Measurements from ENCODE around the gene PHAX.
"Not testable (repeated sequence)": the region's sequence is repeated elsewhere in the genome, so short reads cannot be mapped to it uniquely, and the experiment has no call there.

PHAX gene

GRCh38 chr5:126605525-126605924 is 4.8 kb downstream of the PHAX start:
- DNase-seq, result no peak

DNA sequence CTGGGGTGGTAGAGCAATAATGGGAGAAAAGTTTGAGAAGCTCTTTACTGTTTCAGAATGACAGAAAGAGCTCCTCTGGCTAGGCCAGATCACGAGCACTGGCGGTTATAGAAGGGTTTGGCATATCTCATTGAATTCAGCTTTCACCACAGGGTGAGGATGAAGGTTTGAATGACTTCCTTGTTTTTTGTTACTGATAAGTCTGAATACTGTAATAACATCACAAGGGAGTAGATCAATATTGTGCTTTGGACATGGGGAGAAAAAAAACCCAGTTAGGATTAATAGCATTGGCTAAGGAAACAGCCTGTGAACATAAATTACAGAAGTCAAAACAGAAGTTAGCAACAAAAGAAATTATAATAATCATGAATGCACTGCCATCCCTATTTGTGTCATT is 9.4 kb downstream of the PHAX start:
- no peak for DNase-seq

- no peak for DNase-seq
These were observed 9.9 kb downstream of the PHAX start for GRCh38 chr5:126610616-126611015.

- DNase-seq, result no peak
These were observed 13.3 kb downstream of the PHAX start for GRCh38 chr5:126613941-126614592.

DNA sequence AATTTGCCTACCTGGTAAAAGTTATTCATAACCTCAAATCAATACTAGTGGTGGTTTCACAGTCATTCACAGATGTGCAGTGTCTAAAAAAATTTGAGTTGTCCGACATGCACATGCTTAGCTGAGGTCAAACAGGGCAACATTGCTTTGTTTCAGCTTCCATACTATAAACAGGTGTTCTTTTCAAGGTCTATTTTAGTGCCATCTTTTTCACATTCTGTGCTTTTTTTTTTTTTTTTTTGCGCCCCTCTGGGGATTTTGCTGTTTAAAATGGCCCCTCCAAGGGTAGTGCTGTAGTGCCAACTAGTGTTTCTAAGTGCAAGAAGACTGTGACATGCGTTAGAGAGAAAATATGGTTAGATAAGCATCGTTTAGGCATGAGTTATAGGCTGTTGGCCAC is 14.5 kb downstream of the PHAX start:
- DNase-seq, result no peak

GRCh38 chr5:126617603-126618002 is 16.9 kb downstream of the PHAX start:
- DNase-seq, result not testable (repeated sequence)

DNA sequence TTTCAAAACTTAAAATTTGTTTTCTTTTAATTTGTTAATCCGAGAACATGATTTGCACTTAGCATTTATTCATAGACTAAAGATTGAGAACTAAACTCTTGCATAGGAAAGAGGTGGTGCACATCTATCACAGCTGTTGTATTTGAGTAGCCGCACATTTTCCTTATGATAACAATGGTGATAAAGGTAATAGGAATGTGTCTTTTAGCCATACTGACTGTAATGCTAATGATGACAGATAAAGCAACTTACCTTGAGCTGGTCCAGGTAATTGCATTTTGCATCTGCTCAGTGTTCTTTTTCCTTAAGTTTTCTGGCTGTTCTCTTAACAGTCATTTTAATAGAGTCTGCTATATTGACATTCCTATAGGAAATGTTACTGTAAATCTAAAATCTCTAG is 19.0 kb downstream of the PHAX start:
- DNase-seq, result no peak

- peak in 1 of 5 donors; percentile 52 for DNase-seq
These were observed 23.8 kb downstream of the PHAX start for GRCh38 chr5:126624534-126624933.

DNA sequence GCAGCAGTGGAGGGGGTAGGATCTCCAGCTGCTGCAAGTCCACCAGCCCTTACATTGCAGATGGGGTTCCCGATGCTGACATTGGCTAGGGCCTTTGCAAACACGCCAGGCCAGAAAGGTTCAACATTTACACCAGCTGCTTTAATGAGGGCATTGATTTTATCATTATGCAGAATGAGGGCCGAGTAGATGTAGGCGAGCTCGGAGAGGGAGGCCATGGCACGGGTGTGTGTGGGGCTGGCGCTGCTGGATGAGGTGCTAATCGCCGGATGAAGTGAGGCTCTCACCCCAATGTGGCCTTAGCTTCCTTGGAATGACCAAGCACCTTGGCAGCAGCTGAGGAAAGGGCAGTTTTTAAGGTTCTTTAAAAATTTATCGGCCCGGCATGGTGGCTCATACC is 27.4 kb downstream of the PHAX start:
- DNase-seq, result no peak

GRCh38 chr5:126631920-126632319 is 31.2 kb downstream of the PHAX start:
- DNase-seq, result no peak

DNA sequence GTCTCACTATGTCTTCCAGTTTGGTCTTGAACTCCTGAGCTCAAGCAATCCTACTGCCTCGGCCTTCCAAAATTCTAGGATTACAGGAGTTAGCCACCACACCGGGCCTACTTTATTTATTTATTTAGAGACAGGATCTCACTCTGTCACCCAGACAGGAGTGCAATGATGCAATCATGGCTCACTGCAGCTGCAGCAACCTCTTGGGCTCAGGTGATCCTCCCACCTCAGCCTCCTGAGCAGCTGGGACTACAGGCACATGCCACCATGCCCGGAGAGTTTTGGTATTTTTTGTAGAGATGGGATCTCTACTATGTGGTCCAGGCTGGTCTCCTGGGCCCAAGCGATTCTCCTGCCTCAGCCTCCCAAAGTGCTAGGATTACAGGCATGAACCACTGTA is 32.8 kb downstream of the PHAX start:
- DNase-seq, result no peak

GRCh38 chr5:126635585-126635984 is 34.8 kb downstream of the PHAX start:
- DNase-seq, result no peak

DNA sequence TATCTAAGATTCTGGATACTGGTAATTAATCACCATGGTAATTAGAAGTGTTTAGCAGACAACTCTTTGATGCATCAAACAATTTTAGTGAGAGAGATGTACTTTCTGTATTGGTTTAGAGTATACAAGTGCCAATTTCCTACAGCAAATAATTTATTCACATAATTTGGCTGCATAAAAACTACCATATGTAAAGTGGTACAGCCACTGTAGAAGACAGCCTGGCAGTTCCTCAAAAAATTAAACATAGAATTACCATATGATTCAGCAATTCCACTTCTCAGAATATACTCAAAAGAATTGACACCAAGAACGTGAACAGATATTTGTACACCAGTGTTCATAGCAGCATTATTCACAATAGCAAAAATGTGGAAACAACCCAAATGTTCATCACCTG is 36.2 kb downstream of the PHAX start:
- DNase-seq, result no peak

- DNase-seq, result no peak
These were observed 40.1 kb downstream of the PHAX start for GRCh38 chr5:126640866-126641265.

- no peak for DNase-seq
These were observed 40.6 kb downstream of the PHAX start for GRCh38 chr5:126641387-126641786.

DNA sequence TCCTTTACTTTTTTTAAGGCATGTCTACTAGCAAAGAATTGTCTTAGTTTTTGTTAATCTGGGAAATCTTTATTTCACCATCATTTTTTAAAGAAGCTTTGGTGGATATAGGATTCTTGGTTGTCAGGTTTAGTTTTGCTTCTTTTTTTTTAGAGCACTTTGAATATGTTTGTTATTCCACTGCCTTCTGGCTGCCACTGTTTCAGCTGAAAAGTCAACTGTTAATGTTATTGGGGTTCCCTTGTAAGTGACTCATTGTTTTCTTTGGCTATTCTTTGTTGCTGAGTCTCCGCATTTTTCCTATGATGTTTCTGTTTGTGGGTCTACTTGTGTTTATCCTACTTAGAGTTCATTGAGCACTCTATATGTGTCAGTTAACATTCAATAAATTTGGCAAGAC is 44.4 kb downstream of the PHAX start:
- DNase-seq, result no peak

GRCh38 chr5:126647071-126647470 is 46.3 kb downstream of the PHAX start:
- DNase-seq, result no peak

- DNase-seq, result no peak
These were observed 47.7 kb downstream of the PHAX start for GRCh38 chr5:126648471-126648870.

- DNase-seq, result not testable (repeated sequence)
These were observed 48.3 kb downstream of the PHAX start for GRCh38 chr5:126649057-126649456.

- DNase-seq, result not testable (repeated sequence)
These were observed 49.0 kb downstream of the PHAX start for GRCh38 chr5:126649709-126650108.

DNA sequence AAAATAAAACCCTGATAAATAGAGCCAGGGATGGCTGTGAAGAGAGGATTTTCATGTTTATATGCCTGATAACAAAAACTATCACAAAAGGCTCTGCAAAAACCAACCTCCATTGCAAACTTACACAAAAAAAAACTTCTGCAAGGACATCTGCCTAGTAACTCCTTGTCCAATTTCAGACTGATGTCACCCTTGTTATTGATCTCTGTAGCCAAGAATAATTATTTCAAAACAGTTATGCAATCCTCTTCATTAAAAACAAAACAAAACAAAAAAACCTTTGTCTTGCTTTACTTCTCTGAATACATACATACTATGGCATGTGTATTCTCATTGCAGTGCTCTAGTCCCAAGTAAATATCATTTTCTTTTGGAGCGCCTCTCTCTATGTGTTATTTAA is 49.7 kb downstream of the PHAX start:
- no peak for DNase-seq

DNA sequence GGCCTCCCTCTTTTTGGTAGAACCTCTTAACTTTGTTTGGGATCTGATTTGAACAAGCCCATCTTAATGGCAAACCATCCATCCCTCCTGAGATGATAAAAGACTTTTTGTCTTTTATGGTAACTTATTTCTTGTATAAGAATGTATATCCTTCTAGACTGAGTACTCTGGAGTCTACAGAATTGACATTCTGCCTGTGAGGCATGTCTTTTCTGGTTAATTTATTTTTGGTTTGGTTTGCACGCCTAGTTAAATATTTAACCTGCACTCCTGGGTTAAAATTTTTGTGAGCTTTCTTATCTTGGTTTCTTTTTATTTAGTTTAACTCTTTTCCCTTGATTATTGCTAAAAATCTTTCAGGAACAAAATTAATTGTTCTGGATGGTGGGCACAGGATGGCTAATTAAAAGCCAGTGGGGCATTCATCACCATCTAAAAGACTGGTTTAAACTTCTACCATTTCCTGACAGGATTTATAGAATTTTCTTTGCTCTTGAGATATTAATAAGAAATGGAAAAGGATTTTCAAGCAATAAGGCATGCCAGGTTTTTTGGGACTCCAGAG is 50.3 kb downstream of the PHAX start:
- no peak for DNase-seq

- DNase-seq, result peak in 2 of 5 donors; percentile 15 to 32
These were observed 55.8 kb downstream of the PHAX start for GRCh38 chr5:126656401-126657007.

DNA sequence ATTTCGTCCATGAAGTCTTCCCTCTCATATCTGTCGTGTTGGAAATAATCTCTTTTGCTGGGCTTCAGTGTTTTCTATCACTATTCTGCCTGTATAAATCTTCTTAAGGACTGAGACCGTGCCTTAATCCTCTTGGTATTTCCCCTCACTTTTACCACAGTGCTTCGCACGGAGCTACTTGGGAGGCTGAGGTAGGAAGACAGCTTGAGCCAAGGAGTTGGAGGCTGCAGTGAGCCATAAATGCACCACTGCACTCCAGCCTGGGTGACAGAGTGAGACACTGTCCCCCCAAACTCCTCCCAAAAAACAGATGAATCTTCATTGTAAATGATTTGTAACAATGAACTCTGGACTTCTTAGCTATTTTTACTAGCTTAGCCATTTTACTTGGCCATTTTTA is 57.8 kb downstream of the PHAX start:
- DNase-seq, result no peak

Measured in T-helper 1 cell (primary cell).